GM21367 (cell line): Measurements from ENCODE around the gene SKIDA1.
A peak's percentile ranks its signal among the peaks of the same experiment; 100 is the strongest.

Experiments
- ATAC-seq: cut with Tn5 transposase; IDR thresholded peaks from one replicate; pipeline ENCODE4 v1.9.1; 2021; ENCODE audit not compliant: unreplicated experiment

Gene SKIDA1

DNA sequence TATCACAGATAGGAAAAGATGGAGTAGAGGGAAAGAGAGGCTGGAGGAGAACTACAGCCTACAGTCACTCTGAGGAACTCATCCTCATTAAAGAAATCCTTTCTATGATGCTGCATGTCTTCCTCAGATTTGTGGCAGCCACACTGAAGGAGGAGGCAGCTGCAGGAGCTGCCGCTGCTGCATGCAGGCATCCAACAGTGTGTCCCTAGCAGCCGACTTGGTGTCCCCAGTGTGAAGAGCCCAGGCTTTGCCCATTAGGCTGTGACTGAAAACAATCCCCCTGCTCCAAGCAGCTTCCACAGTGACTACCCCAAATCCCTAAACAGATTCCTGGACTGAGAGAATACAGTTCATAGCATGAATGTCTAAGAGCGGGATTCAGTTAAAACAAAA is 23.1 kb downstream of the SKIDA1 start:
- ATAC-seq: no peak

- no peak for ATAC-seq
Observed at GRCh38 chr10:21501731-21502347, 23.6 kb downstream of the SKIDA1 start.

DNA sequence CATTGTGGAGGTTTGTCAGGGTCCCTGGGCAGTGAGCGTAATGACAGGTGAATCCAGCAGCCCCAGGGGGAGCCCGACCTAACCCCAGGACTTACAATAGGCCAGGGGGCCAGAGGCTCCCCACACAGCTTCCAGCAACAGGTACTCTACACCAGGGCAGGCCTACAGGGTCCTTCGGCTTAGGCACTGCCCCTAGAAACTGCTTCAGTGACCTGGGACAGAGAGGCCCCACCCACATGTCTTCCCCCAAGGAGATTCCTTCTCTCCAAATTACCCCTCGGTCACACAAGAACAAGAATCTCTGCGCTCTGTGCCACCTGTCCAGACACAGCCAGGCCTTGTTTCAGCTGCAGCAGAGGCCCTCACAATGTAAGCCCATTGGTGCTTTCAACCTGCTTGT is 24.4 kb downstream of the SKIDA1 start:
- ATAC-seq: no peak

DNA sequence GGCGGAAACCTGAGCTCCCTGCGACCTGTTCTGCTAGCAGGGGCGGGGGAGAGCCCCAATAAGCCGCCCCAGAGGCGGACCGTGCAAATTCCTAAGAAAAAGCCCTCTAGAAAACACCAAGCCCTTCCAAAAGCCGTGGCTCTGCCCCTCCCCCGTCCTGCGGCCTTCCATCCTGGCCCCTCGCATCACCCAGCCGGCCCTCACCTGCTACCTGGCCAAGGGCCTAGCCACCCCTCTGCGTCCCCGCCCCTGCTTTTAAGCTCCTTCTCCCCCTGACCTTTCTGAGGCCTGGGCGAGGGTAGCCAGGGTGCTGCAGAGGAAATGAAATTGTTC is 24.9 kb downstream of the SKIDA1 start:
- no peak for ATAC-seq

DNA sequence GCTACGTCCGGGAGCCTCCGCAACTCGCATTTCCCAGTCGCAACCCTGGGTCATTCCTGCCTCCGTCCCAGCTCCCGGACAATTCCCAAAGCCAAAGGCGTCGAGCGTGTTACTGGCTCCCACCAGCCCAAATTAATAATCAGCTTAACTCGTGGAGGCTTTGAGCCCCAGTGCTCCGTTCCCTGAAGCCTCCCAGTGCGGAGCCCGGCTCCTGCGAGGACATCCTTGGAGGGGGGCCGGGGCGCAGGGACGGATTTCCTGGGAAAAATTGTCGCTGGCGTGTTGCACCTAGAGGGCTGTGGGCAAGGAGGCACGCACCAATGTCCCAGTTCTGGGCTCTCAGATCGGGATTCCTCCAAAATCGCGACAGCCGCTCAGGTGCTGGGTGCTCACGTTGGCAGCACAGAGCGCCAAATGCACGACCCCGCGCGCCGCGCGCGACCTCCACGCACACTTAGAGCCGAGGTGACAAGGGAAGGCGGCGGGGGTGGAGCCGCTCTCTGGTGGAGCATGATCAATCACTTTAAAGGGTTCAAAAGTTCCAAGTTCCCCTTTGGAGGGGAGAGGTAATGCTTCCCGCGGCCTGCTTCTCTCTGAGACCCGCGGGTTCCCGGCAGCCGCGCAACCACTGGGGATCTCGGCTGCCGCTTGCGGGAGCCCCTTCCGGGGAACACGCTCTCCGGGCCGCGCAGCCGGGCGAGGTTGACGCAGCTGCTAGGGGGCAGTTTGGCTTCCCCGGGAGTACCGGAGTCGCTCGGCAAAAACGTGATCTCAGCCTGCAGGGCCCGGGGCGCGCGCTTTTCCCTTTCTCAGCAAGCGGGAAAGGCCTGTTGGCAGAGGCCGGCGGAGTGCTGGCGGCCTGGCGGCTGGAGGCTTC is 25.5 kb downstream of the SKIDA1 start:
- ATAC-seq: no peak

- no peak for ATAC-seq
Observed at GRCh38 chr10:21498986-21499385, 26.5 kb downstream of the SKIDA1 start.

- ATAC-seq: no peak
Observed at GRCh38 chr10:21498377-21498776, 27.1 kb downstream of the SKIDA1 start.

DNA sequence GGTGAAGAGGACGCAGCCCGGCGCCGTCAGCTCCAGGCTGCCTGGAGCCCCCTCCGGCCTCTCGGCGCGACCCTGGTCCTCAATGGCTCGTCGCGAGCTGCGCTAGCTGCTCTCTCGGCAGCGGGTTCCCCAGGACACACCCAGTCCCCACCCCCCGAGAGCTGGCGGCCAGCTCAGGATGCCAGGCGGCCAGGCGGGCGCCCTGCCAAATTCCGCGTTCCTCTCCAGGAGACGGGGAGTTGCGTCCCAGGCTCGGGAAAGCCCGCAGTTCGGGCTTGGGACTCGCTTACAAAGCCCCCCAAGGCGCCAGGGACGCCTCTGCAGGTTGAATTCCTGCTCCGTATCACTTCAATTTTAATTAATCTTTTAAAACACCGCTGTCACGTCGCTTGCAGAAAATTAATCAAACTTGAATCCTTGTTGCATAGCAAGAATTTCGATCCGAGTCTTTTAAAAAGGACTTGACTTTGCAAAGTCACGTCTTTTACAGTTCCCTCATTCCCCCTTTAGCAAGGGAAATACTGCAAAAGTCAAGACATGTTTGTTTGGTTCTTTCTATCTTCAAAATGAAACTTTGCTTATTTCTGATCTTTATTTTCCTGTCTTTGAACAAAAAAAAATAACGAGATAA is 28.2 kb downstream of the SKIDA1 start:
- ATAC-seq: no peak

- peak; percentile 31 for ATAC-seq
Observed at GRCh38 chr10:21496343-21497176, 28.9 kb downstream of the SKIDA1 start.

GRCh38 chr10:21495752-21496342 is 29.6 kb downstream of the SKIDA1 start:
- peak; percentile 79 for ATAC-seq

GRCh38 chr10:21495002-21495751 is 30.3 kb downstream of the SKIDA1 start:
- ATAC-seq: no peak

DNA sequence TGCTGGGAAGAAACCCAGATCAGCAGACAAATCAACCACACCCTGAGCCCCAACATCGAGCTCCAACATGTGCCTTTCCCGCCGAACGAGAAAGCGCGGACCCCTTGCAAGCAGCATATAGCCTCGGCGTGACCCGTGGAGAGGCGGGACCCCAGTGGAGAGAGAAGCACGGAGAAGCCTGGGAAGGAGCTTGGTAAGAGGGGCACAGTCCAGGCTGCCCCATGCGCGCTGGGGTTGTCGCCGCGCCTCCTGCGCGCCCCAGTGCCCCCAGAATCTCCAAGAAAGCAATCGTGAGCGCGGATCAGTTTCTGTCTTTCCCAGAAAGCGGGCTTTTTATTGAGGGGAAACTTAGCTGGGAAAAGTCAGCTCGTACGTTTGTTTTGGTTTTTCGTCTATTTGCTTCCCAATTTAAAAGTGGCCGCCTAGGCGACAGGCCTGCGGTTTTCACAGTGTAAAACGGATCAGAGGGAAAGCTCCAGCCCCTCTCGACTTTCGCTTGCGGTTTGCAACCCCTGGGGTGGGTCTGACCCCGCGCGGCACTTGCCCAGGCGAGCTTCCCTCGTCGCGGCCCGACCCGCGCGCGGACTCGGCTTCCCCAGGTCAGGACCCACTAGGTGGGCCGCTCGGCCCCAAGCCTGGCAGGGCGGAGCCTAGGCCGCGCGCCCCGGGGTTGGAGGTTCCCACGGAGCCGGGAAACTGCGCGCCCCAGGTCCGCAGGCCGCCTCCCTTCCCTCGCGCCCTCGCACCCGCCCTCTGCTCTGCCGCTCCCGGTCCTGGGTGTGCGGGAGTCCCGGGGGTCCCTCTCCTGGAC is 31.1 kb downstream of the SKIDA1 start:
- peak; percentile 32 for ATAC-seq

- no peak for ATAC-seq
Observed at GRCh38 chr10:21493784-21494183, 31.7 kb downstream of the SKIDA1 start.

DNA sequence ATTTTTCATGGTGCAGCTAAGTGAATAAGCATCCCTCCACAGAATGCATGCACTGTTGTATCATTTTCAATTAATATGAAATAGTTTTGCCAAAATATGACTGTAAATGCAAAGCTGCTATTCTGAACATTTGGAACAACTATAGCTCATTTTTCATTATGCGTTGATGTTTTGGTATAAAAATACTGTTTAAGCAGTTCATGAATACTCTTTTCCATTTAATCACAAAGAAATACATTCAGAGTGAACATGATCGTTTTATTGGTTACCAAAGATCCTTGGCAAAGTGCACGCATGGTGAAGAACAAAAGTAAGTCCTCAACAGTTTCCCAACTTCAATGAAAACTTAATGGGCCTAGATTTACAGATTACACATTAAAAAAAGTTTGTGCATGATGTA is 33.1 kb downstream of the SKIDA1 start:
- ATAC-seq: no peak

DNA sequence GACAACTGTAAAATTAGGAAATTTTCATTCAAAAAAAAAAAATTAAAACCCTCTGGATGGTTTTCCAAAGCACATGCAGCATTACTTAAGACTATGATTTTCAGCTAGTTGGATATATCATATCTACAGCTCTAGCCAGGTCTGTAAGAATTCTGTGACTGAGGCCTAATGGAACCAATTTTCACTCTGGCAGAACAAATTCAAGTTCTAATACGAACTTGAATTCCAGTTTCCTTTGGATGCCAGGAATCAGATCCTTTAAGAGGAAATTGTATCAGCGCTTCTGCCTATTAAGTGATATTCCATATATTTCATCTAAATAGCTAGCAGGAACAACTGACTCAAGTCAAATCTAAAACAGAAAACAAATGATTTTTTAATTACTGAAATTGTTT is 34.8 kb downstream of the SKIDA1 start:
- ATAC-seq: no peak

DNA sequence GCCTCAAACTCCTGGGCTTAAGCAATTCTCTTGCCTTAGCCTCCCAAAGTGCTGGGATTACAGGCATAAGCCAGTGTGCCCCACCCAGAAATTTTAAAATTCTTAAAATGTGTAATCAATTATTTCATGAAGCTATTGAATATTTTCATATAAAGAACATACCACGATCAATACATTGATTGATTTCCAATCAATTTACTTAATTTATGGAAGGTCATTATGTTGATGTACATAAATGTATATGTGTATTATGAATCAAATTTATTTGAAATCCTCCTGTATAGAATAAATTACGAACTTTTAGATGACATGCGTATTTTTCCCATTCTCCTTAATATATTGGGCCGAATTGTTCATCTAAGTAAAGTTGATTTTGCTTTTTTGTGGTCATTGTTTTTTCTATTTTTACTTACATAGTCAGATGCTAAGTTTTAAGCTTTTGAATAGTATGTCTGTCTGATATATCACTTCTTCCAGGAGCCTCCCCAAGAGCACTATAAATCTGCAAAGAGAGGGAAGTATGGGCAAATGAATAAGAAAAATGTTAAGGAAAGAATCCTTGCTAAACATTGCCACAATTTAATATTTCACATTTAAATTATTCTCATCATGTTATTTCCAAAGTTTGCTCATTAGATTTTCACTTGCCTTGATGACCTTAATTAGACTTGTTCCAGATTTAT is 35.3 kb downstream of the SKIDA1 start:
- ATAC-seq: no peak

- ATAC-seq: no peak
Observed at GRCh38 chr10:21488957-21489446, 36.5 kb downstream of the SKIDA1 start.

GRCh38 chr10:21488246-21488956 is 37.1 kb downstream of the SKIDA1 start:
- no peak for ATAC-seq
